GM10248 (cell line): Measurements from ENCODE around the gene BBC3.

Experiments
- CTCF ChIA-PET: fragments of 300-600 bp; sonication (Branson Sonifier 250); formaldehyde crosslinking; extraction: SDS; loops from one replicate; lab custom pipeline; 2021; ENCODE audit warnings: antibody characterized with exemption; lab: Yijun Ruan, JAX
- POLR2A ChIA-PET: fragments of 350-650 bp; sonication (Branson Sonifier 250); formaldehyde crosslinking; extraction: SDS; loops from one replicate; lab custom pipeline; 2020; ENCODE audit warnings: antibody characterized with exemption; lab: Yijun Ruan, JAX
- DNase-seq: peaks from one replicate; pipeline ENCODE4 v3.0.0; 2012; ENCODE audit errors: extremely low spot score
- TF ChIP-seq, protein P1 (sequence below): IDR thresholded peaks from 2 replicates; pipeline ENCODE4 v1.5.1; 2012; ENCODE audit warnings: mild to moderate bottlenecking, low read depth; ENCODE audit errors: extremely low read depth, missing control alignments, control extremely low read depth

Gene BBC3

DNA sequence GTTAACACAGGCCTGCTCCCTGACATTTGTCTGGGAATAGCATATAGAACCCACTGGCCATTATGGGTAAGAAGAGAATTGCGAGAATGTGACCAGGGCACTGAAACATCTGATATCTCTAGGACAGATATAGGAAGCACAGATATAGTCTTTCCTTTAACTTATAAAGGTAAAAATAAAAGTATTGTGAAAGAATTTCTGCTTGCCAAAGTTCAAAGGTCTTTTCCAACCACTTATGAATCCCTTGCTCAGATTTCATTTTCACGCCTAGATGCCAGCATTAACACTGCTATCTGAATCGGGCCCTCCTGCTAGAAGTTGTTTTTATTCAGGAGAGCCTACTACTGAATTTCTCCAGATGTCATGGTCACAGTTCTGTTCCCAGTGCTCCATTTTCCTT, 27.7 kb downstream of the BBC3 start:
- no peak for DNase-seq
- TF ChIP-seq, protein P1, sequence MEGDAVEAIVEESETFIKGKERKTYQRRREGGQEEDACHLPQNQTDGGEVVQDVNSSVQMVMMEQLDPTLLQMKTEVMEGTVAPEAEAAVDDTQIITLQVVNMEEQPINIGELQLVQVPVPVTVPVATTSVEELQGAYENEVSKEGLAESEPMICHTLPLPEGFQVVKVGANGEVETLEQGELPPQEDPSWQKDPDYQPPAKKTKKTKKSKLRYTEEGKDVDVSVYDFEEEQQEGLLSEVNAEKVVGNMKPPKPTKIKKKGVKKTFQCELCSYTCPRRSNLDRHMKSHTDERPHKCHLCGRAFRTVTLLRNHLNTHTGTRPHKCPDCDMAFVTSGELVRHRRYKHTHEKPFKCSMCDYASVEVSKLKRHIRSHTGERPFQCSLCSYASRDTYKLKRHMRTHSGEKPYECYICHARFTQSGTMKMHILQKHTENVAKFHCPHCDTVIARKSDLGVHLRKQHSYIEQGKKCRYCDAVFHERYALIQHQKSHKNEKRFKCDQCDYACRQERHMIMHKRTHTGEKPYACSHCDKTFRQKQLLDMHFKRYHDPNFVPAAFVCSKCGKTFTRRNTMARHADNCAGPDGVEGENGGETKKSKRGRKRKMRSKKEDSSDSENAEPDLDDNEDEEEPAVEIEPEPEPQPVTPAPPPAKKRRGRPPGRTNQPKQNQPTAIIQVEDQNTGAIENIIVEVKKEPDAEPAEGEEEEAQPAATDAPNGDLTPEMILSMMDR = no peak
- ChIA-PET CTCF (interaction anchor here (8.2 to 20.5 kb wide), 2 partner anchors 9 to 45 kb away, joined by 95 to 444 read pairs; no protein-coding TSS in a partner anchor), POLR2A (interaction anchor here (0.7 to 3.3 kb wide), 2 partner anchors 23 to 123 kb away, joined by 3 to 22 read pairs; no protein-coding TSS in a partner anchor)

DNA sequence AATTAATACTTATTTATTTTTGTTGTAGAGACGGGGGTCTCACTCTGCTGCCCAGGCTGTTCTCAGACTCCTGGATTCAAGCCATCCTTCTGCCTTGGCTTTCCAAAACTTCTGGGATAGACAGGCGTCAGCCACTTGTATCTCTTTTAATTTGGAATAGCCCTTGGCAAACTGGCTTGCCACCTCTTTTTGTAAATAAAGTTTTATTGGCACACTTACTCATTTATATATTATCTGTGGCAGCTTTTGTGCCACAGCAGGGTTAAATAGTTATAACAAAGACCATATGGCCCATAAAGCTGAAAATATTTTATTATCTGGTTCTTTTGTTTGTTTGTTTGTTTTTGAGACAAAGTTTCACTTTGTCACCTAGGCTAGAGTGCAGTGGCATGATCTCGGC, 30.5 kb downstream of the BBC3 start:
- ChIA-PET CTCF (interaction anchor here (3.3 to 20.5 kb wide), 3 partner anchors 11 to 48 kb away, joined by 14 to 444 read pairs (median 95); no protein-coding TSS in a partner anchor), POLR2A (interaction anchor here (0.6 to 3.3 kb wide), 7 partner anchors 10 to 345 kb away, joined by 4 to 22 read pairs (median 5); no protein-coding TSS in a partner anchor)
- TF ChIP-seq, protein P1 = no peak
- DNase-seq = no peak

DNA sequence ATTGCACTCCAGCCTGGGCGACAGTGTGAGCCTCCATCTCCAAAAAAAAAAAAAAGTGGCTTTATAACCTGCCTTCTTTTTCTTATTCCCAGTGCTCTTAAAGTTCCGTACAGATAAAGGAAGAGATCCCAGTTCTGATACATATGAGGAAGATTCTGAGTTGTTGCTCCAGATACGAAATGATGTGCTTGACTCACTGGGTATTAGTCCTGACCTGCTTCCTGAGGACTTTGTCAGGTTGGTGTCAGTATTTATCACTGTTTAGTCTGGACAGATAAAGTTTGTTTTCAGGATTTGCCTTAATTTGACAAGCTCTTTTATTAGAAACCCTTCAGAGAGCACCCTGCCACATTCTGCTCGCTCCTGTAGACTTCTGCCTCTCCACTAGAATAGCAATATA, 33.9 kb downstream of the BBC3 start:
- DNase-seq = no peak
- TF ChIP-seq, protein P1 = no peak
- POLR2A ChIA-PET = no interaction called here
- CTCF ChIA-PET = interaction anchor here (2.1 to 20.5 kb wide), 4 partner anchors 10 to 72 kb away, joined by 5 to 444 read pairs (median 50); no protein-coding TSS in a partner anchor

- POLR2A ChIA-PET = no interaction called here
- TF ChIP-seq, protein P1 = no peak
- DNase-seq = no peak
- CTCF ChIA-PET = no interaction called here
Measured at GRCh38 chr19:47195434-47195833, 35.6 kb downstream of the BBC3 start.

DNA sequence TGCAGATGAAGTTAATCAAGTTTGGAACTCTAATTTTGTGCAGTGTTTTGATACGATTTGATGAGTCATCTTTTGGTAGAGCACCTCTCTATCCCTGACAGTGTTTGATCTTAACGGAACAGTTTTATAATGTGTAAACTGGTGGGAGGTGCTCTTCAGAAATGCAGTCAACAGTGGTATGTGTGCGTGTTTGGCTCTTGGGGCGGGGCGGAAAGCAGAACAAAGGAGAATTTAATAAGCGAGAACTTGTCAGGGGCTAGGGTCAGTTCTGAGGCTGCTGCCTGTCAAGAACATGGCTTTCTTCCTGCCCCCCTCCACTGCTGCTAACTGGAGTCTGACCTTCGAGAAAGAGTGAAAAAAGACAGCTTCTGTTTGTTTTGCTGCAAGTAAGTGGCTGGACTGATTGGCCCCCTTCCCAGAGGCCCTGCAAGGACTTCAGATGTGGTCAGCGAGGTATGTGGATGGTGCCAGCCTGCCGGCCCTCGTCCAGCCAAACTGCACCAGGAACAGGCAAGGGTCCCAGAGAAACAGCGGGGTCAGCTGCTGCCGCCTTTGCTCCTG, 40.8 kb downstream of the BBC3 start:
- TF ChIP-seq, protein P1 = no peak
- ChIA-PET CTCF (interaction anchor here (1.1 to 9.5 kb wide), 4 partner anchors 21 to 58 kb away, joined by 5 to 83 read pairs (median 6); no protein-coding TSS in a partner anchor), POLR2A (no interaction called here)
- DNase-seq = no peak

GRCh38 chr19:47188507-47189033, 42.4 kb downstream of the BBC3 start:
- TF ChIP-seq, protein P1 = no peak
- no peak for DNase-seq
- ChIA-PET CTCF (interaction anchor here (0.9 to 9.5 kb wide), 6 partner anchors 10 to 58 kb away, joined by 3 to 83 read pairs (median 13); no protein-coding TSS in a partner anchor), POLR2A (interaction anchor here (0.8 kb wide), 1 partner anchor 38 kb away, joined by 3 read pairs; no protein-coding TSS in a partner anchor)
